Stimulated activated CD4-positive, alpha-beta T cell treated with anti-CD3 and anti-CD28 coated beads, Interleukin-12 subunit alpha, Interleukin-12 subunit beta, amount 100 ng/mL, for 4 hours (primary cell): Measurements from ENCODE around the gene TMEM179B.
A peak's percentile ranks its signal among the peaks of the same experiment; 100 is the strongest.

Source experiments
- DNase-seq: peaks from one replicate; pipeline ENCODE4 v3.0.0-alpha.2; 2020

The TMEM179B gene

GRCh38 chr11:62839050-62839945, 52.1 kb downstream of the TMEM179B start, which contains the start of gene WDR74:
Gene WDR74 (minus strand): TSS chr11:62839590. CDS start chr11:62839570, 20 bp downstream.
- peak; percentile 87 for DNase-seq
